HG03558 (cell line): ENCODE results near the gene PRSS23.
"Not testable (repeated sequence)": the region's sequence is repeated elsewhere in the genome, so short reads cannot be mapped to it uniquely, and the experiment has no call there.

Source experiments
- ATAC-seq: cut with Tn5 transposase; IDR thresholded peaks from one replicate; pipeline ENCODE4 v1.9.1; 2021; ENCODE audit warnings: moderate number of reproducible peaks; ENCODE audit not compliant: unreplicated experiment; ENCODE audit errors: extremely low read depth

PRSS23 gene

GRCh38 chr11:86811637-86812321, 11.4 kb downstream of the PRSS23 start:
- ATAC-seq: no peak

- ATAC-seq: no peak
Measured at GRCh38 chr11:86812322-86812670, 12.0 kb downstream of the PRSS23 start.

- no peak for ATAC-seq
Measured at GRCh38 chr11:86812981-86813380, 12.6 kb downstream of the PRSS23 start.

GRCh38 chr11:86814775-86815174, 14.4 kb downstream of the PRSS23 start:
- no peak for ATAC-seq

- no peak for ATAC-seq
Measured at GRCh38 chr11:86815726-86816125, 15.4 kb downstream of the PRSS23 start.

GRCh38 chr11:86816251-86816726, 15.9 kb downstream of the PRSS23 start:
- no peak for ATAC-seq

- no peak for ATAC-seq
Measured at GRCh38 chr11:86818462-86819192, 18.3 kb downstream of the PRSS23 start.

GRCh38 chr11:86824139-86824538, 23.8 kb downstream of the PRSS23 start:
- not testable (repeated sequence) for ATAC-seq

GRCh38 chr11:86834376-86834775, 34.0 kb downstream of the PRSS23 start:
- ATAC-seq: not testable (repeated sequence)

GRCh38 chr11:86844762-86845508, 44.6 kb downstream of the PRSS23 start:
- not testable (repeated sequence) for ATAC-seq

- no peak for ATAC-seq
Measured at GRCh38 chr11:86848132-86848531, 47.8 kb downstream of the PRSS23 start.

- ATAC-seq: no peak
Measured at GRCh38 chr11:86849679-86850078, 49.3 kb downstream of the PRSS23 start.
